ENCODE measurements around the gene PRADC1. TPM values are rescaled to one million over a fixed set of nuclear protein-coding genes. Genes with fewer than 3 reads are reported as not detected.
"Not testable (repeated sequence)": the region's sequence is repeated elsewhere in the genome, so short reads cannot be mapped to it uniquely, and the experiment has no call there.

The PRADC1 gene
- total RNA-seq, 1 donor from 2014 or later, result 3.9 TPM

DNA sequence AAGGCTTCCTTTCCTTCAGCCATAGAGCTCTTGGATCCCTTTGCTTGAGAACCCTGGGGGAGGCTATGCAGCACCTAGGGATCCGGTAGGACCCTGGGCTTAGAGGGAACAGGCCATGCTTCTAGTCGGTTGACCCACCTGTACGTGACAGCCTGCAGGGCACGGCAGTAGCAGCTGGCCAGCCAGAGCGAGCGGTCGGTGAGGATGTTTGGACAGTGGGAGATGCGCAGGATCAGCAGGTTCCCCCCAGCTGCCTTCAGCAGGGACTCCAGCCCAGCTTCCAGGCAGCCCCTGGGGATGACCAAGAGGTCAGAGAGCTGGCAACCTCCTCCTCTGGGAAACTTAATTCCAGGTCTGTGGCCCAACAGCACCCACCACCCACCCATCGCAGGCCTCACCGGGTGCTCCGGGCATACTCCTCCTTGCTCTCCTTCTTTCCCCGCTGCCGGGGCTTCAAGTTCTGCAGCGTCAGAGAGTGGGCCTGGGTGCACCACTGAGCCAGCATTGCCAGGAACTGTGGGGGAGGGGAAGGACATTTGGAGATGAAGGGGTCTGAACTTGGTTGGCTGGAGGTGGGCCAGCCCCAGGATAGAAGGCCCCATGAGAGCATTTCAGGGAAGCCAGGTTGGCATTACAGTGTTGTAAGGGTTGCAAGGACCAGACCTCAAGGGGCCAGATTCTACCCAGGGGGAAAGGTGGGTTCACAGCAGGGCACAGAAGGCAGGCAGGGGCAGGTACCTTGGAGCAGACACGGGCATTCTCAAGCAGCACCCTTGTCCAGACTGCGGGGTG lies 30.7 kb upstream of the PRADC1 start:
- H4K20me1 ChIP-seq (ENCODE audit: low read depth), result peaks cover 20% of the 10 kb centered on the region
- H3K27me3 ChIP-seq, result peaks cover 18% of the 10 kb centered on the region
- H3K9ac ChIP-seq, result no peak overlapping the region
- H3F3A ChIP-seq (ENCODE audit: low read depth), result no peaks in the 10 kb centered on the region
- H3K4me3 ChIP-seq, result no peak overlapping the region
- H3K36me3 Mint-ChIP-seq, result no peaks in the 10 kb centered on the region
- no peaks in the 10 kb centered on the region for H3K4me1 ChIP-seq
- no peak for TF ChIP-seq EZH2 (IDR thresholded peaks at IDR 0.05)
- TF ChIP-seq, protein P1, sequence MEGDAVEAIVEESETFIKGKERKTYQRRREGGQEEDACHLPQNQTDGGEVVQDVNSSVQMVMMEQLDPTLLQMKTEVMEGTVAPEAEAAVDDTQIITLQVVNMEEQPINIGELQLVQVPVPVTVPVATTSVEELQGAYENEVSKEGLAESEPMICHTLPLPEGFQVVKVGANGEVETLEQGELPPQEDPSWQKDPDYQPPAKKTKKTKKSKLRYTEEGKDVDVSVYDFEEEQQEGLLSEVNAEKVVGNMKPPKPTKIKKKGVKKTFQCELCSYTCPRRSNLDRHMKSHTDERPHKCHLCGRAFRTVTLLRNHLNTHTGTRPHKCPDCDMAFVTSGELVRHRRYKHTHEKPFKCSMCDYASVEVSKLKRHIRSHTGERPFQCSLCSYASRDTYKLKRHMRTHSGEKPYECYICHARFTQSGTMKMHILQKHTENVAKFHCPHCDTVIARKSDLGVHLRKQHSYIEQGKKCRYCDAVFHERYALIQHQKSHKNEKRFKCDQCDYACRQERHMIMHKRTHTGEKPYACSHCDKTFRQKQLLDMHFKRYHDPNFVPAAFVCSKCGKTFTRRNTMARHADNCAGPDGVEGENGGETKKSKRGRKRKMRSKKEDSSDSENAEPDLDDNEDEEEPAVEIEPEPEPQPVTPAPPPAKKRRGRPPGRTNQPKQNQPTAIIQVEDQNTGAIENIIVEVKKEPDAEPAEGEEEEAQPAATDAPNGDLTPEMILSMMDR (IDR thresholded peaks at IDR 0.05), result no peak
- no peak for TF ChIP-seq EZH2phosphoT487 (IDR thresholded peaks at IDR 0.05)
- H3K4me2 ChIP-seq, result no peak overlapping the region
- H3K4me3 Mint-ChIP-seq, result no peak overlapping the region
- H3K79me2 ChIP-seq (ENCODE audit: low read depth), result no peaks in the 10 kb centered on the region
- DNase-seq (ENCODE audit: low spot score), result no peak
- H3K36me3 ChIP-seq, result no peaks in the 10 kb centered on the region
- no peak overlapping the region for H2AFZ ChIP-seq (replicated peaks)
- no peaks in the 10 kb centered on the region for H3K9me3 ChIP-seq (ENCODE audit: low read depth)
- no peak overlapping the region for H3K27ac ChIP-seq
- peaks cover 4% of the 10 kb centered on the region for H3K4me1 Mint-ChIP-seq
- peaks cover 20% of the 10 kb centered on the region for H3K27me3 Mint-ChIP-seq (ENCODE audit: insufficient read depth, low read depth)
- peak overlapping the region; percentile 48 for H3K27ac Mint-ChIP-seq
- H3K9me3 Mint-ChIP-seq, result no peaks in the 10 kb centered on the region

DNA sequence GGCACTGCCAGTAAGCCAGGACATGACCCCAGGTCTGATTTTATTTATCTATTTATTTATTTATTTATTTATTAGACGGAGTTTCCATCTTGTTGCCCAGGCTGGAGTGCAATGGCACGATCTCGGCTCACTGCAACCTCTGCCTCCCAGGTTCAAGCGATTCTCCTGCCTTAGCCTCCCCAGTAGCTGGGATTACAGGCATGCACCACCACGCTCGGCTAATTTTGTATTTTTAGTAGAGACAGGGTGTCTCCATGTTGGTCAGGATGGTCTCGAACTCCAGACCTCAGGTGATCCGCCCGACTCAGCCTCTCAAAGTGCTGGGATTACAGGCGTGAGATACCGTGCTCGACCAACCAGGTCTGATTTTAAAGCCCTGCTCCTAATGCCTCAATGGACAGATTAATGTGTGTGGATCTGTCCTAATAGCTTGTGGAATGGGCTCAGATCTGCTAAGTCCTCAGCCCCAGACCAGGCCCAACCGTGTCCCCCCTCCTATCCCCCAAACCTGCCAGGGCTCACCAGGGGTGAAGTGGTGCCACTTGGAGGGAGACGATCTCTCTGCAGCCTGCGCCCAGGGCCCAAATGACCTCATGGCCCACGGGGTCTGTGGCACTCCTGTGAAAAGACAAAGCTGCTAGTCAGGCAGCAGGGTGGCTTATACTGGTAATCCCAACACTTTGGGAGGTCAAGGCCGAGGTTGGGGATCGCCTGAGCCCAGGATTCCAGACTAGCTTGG lies 29.8 kb upstream of the PRADC1 start:
- H3K9ac ChIP-seq; H3K4me3 Mint-ChIP-seq; H3K9me3 Mint-ChIP-seq; H3K4me2 ChIP-seq; H3F3A ChIP-seq (ENCODE audit: low read depth); H3K79me2 ChIP-seq (ENCODE audit: low read depth); H3K36me3 Mint-ChIP-seq; H3K27ac Mint-ChIP-seq; H2AFZ ChIP-seq (replicated peaks); H3K4me3 ChIP-seq; H3K36me3 ChIP-seq; H3K27me3 ChIP-seq; H3K4me1 Mint-ChIP-seq; H3K9me3 ChIP-seq (ENCODE audit: low read depth); DNase-seq (ENCODE audit: low spot score); H3K4me1 ChIP-seq; H3K27ac ChIP-seq: not testable (repeated sequence)
- H3K27me3 Mint-ChIP-seq (ENCODE audit: insufficient read depth, low read depth), result peaks cover 12% of the 10 kb centered on the region
- peaks cover 11% of the 10 kb centered on the region for H4K20me1 ChIP-seq (ENCODE audit: low read depth)

DNA sequence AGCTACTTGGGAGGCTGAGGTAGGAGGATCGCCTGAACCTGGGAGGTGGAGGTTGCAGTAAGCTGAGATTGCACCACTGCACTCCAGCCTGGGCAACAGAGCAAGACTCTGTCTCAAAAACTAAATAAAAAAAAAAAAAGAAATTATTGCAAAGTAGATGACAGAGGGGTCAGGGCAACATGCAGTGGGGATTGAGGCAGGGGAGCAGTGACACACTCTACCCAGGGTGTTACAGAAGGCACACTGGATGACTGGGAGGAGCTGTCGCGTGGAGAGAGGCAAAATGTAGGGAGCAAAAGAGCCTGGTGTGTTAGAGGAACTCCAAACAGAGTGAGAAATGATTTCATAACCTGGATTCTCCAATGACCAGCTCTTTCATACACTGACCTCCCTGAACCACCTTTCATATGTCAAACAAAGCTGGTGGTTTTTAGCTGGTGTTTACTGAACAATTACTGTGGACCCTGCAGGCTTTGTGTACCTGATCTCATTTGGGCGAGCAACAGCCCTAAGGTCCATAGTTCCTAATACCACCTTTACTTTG lies 29.1 kb upstream of the PRADC1 start:
- no peak overlapping the region for H3K27ac ChIP-seq
- no peak overlapping the region for H3K4me3 ChIP-seq
- no peak overlapping the region for H2AFZ ChIP-seq (replicated peaks)
- Mint-ChIP-seq H3K27me3 (ENCODE audit: insufficient read depth, low read depth) (peaks cover 10% of the 10 kb centered on the region), H3K27ac (no peak overlapping the region), H3K4me1 (no peaks in the 10 kb centered on the region), H3K36me3 (no peaks in the 10 kb centered on the region), H3K9me3 (no peaks in the 10 kb centered on the region), H3K4me3 (no peak overlapping the region)
- no peak for DNase-seq (ENCODE audit: low spot score)
- no peaks in the 10 kb centered on the region for H3K9me3 ChIP-seq (ENCODE audit: low read depth)
- H3K4me2 ChIP-seq, result no peak overlapping the region
- peaks cover 2% of the 10 kb centered on the region for H3K27me3 ChIP-seq
- H3K36me3 ChIP-seq, result no peaks in the 10 kb centered on the region
- no peak overlapping the region for H3K9ac ChIP-seq
- H3K4me1 ChIP-seq, result no peaks in the 10 kb centered on the region
- no peaks in the 10 kb centered on the region for H3F3A ChIP-seq (ENCODE audit: low read depth)
- no peaks in the 10 kb centered on the region for H3K79me2 ChIP-seq (ENCODE audit: low read depth)
- peaks cover 5% of the 10 kb centered on the region for H4K20me1 ChIP-seq (ENCODE audit: low read depth)
- TF ChIP-seq EZH2phosphoT487 (IDR thresholded peaks at IDR 0.05) (no peak), EZH2 (IDR thresholded peaks at IDR 0.05) (no peak)
- TF ChIP-seq, protein P1 (IDR thresholded peaks at IDR 0.05), result no peak
